Muscle of arm (tissue), 12 donors: ENCODE measurements around the gene PDXDC1. TPM values are rescaled to one million over a fixed set of nuclear protein-coding genes. Genes with fewer than 3 reads are reported as not detected.
"Not testable (repeated sequence)": the region's sequence is repeated elsewhere in the genome, so short reads cannot be mapped to it uniquely, and the experiment has no call there.

Experiments
- DNase-seq: peaks from one replicate; pipeline ENCODE4 v3.0.0-alpha.2; 2013
- polyA plus RNA-seq, 12 donors: library from polyadenylated mRNA; unstranded; fragments of 120-200 nt; gene quantifications; one replicate each; pipeline ENCODE4 v1.2.1, GENCODE V29; 2013; ENCODE audit not compliant: insufficient read length in 12 of 12

The PDXDC1 gene
- polyA plus RNA-seq, 12 donors = 32.9 to 76.6 (median 45.8) TPM; not detected in 1

DNA sequence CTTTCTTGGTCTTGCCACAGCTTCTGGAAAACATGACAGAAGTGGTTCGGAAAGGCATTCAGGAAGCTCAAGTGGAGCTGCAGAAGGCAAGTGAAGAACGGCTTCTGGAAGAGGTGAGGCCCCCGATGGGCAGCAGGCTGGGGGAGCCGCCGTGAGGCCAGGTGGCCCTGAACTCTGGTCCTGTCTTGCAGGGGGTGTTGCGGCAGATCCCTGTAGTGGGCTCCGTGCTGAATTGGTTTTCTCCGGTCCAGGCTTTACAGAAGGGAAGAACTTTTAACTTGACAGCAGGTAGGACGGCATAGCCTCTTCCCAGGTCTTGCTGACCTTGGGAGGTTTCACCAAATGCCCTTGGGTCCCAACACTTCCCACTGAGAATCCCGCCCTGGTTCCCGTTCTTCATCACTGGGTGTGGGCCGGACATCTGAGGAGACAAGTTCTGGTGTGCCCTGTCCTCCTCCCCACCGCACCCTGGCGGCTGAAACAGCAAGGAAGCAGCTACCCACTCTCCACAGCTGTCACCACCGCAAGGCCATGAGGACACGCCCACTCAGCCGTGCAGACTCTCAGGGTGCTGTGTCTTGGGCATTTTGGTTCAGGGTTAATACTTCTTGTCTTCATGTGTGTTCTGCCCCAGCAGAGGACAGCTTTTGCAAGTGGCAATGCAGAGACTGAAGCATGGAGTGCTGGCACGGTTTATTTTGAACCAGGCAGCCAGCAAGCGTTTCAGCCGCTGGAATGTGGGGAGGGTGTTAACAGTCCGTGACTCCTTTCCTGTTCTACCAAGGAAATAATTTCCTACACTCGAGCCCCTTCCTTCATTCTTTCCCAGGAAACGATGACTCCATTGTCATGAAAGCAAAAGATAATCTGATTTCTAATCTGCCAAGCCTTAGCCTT is 59.7 kb downstream of the PDXDC1 start:
- no peak for DNase-seq

DNA sequence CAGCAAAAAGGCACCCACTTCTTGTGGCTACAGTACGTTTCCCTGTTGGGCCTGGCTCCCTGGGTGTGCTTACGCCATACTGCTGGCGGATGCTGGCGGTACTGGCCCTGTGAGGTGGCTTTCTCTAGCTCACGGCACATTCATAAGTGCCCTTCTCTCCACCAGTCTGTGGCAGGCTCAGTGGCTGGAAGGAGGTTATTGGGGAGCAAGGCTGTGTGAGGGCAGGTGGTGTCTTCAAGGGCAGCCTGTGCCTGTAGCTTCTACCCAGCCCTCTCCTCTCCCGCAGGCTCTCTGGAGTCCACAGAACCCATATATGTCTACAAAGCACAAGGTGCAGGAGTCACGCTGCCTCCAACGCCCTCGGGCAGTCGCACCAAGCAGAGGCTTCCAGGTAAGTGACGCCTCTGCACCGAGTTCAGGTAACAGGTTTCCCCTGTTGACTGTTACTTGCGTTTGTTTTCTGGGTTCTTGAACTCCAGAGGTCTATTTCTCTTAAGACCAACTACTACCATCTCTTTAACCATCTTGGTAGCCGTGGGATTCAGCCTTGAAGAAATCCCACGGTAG is 60.4 kb downstream of the PDXDC1 start:
- DNase-seq = no peak

DNA sequence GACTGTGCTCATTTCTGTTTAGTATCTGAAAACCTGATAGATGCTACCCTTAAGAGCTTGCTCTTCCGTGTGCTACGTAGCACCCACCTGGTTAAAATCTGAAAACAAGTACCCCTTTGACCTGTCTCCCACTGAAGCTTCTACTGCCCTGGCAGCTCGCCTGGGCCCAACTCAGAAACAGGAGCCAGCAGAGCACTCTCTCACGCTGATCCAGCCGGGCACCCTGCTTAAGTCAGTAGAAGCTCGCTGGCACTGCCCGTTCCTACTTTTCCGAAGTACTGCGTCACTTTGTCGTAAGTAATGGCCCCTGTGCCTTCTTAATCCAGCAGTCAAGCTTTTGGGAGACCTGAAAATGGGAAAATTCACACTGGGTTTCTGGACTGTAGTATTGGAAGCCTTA is 62.2 kb downstream of the PDXDC1 start:
- DNase-seq = no peak

DNA sequence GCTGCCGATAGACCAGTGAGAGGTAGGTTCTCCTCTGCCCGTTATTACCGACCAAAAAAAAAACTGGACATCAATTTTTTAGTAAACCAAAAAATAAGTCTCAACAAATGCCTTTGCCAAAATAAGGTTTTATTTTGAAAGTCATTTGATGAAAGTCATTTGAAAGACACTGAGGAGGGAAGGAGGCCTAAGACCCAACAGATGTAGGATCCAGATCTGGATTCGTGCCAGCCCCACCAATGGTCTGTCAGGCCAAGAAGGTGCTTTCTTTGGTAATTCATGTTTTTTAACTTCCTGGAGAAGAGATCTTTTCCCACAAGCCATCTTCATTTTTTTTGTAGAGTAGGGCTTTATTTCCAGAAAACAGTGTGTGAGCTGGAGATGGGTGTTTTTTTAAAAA is 62.9 kb downstream of the PDXDC1 start:
- DNase-seq = no peak

DNA sequence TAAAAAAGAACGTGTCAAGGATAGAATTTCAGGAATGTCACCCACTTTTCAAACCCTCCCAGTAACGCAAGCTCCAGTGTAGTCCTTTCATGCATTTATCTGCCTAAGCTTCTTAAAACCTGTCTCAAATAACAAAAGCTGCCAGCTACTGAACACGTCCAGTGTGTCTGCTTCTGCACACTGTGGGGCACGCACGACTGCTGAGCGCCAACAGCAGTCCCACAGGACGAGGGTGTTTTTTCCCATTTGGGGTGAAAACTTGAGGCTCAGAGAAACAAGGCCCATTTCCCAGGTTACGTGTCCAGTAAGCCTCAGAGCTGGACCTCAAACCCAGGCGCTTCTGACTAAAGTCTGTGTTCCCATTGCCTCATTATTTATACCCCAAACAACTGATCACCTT is 63.9 kb downstream of the PDXDC1 start:
- no peak for DNase-seq

DNA sequence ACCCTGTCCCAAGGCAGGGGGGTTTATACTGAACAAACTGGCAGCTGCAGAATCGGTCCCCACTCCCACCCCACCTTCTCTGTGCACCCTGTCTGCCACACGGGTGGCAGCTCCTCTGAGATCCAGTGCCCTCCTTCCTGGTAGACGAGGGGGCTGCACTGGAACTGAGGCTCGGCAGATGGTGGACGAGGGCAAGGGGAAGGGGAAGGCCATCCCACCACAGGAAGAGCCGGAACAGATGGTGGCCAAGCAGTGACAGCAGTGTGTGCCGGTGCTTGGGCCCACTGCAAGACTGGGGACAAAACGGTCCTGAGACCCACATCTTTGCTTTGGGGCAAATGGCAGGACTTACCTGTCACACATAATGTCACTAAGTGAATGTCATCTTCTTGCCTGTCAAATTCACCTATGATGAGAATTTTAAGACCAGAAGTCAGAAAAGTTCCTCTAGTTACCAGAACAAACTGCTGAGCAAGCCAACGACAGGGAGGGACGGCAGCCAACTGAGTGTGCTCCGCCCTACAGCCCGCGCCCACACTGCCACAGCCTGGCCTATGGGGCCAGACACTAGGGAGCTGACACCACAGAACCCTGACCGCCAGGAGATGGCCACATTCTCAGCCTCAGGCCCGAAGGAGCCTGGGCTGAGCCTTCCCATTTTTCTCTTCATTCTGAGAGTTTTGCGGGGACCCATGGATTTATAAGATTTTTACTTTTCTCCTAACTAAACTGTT is 66.6 kb downstream of the PDXDC1 start:
- peak; percentile 56 for DNase-seq

DNA sequence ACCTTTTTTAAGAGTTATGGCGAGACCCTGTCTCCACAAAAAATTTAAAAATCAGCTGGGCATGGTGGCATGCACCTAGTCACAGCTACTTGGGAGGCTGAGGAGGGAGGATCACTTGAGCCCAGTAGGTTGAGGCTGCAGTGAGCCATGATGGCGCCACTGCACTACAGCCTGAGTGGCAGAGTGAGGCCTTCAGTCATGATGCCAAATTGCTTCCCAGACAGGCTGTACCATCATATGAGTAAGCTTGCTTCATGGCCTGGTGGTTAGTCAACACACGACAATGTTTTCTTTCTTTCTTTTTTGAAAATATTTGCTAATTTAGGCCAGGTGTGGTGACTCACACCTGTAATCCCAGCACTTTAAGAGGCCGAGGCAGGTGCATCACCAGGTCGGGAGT is 68.5 kb downstream of the PDXDC1 start:
- no peak for DNase-seq

DNA sequence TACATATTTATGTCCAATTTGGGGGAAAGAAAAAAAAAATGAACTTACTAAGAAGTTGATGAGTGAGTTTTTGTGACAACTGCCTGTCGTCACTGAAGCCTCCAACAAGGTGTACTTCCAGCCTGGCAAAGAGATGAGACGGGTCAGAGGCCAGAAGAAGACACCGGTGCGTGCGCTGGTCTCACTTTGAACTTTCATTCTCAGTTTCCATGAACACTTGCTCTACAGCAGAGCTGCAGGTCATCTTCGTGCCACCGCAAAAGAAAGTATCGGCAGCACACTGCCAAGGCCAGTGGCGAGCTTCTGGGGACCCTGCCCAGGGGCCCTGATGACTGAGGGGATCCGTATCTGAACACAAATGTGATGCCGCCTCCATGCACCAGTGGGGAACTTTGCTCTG is 69.5 kb downstream of the PDXDC1 start:
- DNase-seq = no peak

DNA sequence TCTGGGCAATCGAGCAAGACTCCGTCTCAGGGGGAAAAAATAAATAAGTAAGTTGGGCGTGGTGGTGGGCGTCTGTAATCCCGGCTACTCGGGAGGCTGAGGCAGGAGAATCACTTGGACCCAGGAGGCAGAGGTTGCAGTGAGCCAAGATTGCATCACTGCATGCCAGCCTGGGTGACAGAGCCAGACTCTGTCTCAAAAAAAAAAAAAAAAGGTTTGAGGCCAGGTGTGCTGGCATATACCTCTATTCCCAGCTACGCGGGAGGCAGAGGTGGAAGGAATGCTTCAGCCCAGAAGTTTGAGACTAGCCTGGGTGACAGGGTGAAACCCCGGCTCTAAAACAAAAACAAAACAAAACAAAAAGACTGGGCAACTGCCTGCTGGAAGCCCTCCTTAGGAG is 70.4 kb downstream of the PDXDC1 start:
- DNase-seq = not testable (repeated sequence)

DNA sequence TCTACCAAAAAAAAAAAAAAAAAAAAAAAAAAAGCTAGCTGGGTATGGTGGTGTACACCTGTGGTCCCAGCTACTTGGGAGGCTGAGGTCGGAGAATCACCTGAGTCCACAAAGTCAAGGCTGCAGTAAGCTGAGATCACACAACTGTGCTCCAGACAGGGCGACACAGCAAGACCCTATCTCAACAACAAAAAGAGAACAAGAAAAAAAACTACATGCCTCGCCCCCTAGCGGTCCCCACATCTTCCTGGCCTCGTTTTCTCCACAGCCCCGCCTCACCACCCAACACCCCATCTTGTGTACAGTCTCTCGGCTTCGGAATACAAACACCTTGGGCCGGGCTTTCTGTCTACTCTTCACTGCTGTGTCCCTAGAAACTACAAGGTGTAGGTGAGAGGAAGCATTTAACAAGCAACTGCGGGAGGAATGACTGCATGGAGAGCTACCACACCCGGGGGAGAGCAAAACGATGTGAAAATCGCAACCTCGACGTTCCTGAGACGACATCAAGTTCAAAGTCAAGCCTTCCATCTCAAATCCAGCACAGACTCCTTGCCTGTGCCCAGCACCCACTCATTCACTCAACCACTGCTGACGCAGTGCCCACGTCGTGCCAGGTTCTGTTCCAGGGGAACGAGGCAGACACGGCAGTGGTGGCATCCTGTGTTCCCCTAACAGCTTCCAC is 72.0 kb downstream of the PDXDC1 start:
- no peak for DNase-seq

DNA sequence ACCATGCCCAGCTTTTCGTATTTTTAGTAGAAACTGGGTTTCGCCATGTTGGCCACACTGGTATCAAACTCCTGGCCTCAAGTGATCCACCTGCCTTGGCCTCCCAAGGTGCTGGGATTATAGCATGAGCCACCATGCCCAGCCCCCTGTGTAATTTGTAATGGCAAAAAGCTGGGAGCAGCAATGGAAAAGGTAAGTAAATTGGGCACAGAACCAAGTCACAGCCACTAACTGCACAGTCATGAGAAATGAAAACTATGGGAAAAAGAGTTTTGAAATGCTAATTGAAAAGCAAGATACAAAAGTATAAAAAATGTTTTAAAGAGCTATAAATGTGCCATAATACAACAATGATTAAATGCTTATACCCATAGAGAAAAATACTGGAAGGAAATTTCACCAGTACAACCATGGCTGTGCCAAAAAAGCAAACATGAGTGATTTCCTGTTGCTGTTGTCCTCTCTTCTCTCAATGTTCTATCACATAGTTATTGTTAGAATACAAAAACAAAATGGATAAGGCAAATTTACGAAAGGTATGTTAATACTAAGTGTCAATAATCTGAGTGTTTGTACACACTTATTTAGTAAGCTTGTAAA is 74.9 kb downstream of the PDXDC1 start:
- DNase-seq = no peak

DNA sequence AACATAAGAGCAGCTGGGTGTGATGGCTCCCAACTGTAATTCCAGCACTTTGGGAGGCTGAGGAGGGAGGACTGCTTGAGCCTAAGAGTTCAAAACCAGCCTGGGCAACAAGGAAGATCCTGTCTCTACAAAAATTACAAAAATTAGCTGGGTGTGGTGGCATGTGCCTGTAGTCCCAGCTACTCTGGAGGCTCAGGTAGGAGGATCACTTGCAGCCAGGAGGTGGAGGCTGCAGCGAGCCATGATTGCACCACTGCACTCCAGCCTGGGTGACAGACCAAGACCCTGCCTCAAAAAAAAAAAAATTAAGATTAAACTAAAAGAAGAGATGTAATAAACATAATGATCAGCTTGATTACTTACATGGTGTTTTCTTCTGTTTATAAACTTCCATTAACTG is 75.6 kb downstream of the PDXDC1 start:
- DNase-seq = not testable (repeated sequence)

DNA sequence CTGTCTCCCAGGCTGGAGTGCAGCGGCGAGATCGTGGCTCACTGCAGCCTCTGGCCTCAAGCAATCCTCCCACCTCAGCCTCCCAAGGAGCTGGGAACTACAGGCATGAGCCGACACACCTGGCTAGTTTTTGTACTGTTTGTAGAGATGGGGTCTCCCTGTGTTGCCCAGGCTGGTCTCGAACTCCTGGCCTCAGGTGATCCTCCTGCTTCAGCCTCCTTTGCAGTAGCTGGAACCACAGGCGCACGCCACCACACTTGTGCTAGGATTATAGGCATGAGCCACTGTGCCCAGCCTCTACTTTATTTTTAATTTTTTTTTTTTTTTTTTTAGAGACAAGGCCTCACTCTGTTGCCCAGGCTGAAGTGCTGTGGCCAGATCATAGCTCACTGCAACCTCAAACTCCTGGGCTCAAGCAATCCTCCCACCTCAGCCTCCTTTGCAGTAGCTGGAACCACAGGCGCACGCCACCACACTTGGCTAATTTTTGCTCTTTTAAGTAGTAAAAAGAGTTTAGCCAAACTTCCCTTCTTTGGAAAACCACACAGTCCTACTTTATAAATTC is 76.6 kb downstream of the PDXDC1 start:
- DNase-seq = no peak

DNA sequence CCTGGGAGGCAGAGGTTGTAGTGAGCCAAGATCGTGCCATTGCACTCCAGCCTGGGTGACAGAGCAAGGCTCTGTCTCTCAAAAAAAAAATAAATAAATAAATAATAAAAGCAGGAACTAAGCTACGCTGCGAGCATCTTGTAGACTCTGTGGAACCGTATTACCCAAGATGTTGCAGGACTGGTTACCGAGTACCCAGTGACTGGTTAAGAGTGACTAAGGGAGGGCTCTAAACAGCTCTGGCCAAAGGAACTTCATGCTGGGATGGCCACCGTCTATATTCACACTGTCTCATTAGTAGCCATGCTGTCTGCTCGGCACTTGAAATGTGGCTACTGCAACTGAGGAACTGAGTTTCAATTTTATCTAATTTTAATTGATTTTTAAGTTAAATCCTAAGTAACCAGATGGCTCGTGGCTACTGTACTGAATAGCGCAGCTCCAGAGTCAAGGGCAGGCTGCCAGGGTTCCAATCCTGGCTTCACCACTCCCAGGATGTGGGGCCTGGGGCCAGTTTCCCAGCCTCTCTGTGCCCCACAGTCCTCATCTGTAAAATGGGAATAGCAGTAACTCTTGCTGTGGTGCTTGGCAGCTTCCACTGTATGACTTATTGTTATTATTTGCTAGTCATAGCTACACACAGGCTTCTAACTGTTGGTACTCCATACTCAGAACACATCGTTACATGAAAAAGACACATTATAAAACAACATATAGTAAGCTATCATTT is 78.1 kb downstream of the PDXDC1 start:
- DNase-seq = no peak

DNA sequence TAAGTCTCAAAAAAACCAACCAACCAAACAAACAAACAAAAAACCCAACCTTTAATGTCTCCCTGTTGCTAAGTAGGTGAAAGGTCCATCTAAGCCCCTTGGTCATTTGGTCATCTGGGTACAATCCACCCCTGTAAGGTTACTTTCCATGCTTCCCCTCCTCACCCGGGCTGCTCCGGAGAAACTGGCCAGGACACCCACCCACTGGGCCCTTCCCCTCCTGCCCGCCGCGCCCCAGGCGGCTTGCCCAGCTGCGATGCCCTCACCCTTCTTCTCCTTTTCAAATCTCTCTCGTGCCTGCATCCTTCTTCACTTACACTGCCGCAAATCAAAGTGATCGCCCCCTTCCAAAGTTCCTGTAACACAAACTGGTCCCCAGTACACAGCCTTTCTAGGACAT is 79.1 kb downstream of the PDXDC1 start:
- DNase-seq = no peak

DNA sequence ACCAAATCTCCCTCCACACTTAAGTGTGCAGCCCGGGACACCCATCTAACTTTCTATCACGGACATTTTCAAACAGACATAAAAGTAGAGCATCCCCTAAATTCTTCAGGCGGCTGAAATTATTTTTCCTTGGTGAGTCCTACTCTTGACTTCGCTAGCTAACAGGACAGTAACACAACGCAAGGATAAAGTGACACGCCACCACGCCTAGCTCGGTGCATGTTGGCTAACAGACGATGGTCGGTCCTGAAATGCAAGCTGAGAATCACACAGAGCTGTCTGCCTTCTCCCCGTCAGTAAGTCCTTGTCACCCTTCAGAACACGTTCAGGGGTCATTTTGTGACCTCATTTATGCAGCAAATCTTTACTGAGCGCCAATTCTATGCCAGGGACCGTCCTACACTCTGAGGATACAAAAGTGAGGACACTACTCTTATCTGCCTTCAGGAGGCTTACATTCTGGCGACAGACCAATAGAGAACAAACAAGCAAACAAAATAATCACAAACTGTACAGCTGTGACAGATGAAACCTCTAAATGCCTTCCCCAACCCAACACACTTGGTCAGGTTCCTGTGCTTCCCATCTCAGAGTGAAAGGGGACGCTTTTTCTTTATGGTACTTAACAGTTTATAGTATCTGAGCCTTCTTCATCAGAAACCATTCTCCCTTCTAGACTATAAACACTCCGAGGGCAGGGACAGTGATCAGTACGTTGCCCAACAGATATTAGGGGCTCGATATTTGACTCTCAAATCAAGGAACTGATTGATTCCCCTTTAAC is 79.7 kb downstream of the PDXDC1 start:
- no peak for DNase-seq

DNA sequence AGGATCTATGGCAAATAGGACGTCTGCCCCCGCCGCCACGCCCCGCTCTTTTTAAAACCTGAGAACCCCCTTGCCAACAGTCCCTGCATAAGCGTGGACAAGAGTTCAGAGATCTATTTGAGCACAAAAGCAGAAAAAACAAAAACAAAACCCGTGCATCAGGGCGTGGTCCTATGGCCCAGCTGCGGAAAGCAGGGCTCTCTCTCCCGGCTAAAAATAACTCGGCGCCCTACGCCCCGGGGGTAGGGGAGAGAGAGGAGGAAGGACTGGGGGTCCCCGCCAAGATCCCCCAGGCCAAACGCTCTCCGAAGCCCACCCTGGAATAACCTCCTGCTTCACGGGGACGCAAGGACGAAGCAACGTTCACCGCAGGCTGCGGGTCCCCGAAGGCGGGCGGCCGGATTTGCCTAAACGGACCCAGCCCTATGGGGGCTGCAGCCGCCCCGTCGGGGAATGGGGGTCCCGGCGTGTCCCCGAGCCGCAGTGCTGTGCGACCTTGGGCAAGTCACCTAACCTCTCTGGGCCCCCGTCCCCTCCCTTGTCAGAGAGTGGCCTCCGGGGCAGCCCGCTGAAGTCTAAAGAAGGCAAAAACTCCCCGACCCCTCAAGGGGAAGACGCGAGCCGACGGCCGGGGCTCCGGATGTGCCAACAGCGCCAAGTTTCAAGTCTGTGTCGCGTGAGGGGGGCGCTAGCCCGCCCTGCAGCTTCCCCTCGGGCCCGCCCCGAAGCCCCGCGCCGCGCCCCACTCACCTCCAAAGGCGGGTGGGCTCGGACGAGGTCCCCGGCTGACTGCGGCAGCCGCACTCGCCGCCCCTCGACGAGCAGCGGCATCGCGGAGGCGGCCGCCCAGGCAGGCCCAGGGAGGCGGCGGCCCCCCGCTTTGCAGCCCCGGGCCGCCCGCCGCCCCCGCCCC is 80.6 kb downstream of the PDXDC1 start:
- DNase-seq = peak; percentile 43

DNA sequence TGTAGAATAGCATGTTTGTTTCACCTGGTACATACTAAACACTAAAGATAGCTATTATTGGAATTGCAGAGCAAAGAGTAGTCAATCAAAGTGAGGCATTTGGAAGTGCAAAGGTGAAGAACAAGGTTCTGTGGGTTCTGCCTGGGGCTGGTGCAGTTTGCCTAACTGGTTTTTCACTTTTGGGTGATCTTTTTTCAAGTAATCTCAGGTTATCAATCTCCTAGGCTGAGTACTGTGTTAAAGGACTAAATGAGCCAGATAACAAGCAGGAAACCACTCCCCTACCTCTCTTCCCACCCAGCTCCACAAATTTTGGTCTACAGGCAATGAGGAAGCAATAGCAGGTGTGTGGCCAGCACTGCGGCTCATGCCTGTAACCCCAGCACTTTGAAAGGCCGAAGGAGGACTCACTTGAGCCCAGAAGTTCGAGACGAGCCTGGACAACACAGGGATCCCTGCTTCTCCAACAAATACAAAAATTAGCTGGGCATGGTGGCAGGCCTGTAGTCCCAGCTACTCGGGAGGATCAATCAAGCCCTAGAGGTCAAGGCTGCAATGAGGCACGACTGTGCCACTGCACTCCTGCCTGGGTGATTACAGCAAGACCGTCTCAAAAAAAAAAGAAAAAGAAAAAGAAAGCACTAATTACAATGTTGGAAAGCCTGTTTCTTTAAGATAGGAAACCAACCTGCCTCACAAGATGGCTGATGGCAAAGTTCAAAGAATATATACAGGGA is 83.0 kb downstream of the PDXDC1 start:
- DNase-seq = no peak
